Endothelial cell of umbilical vein (primary cell): Measurements from ENCODE around the gene GORASP2. TPM values are rescaled to one million over a fixed set of nuclear protein-coding genes. Genes with fewer than 3 reads are reported as not detected.

ENCODE experiments used
- BruUV-seq: library from RNA; stranded (reverse); fragments of 400-500 nt; replicated peaks from 2 replicates; lab custom pipeline; 2021; lab: Mats Ljungman, UMichigan
- CTCF ChIA-PET: fragments of 300-600, 350-600 bp; sonication (Branson Sonifier 250); formaldehyde crosslinking; loops from one replicate; lab custom pipeline; 2021; ENCODE audit warnings: antibody characterized with exemption, inconsistent platforms; lab: Charles Lee
- POLR2A ChIA-PET: fragments of 300-600, 350-600 bp; sonication (Branson Sonifier 250); formaldehyde crosslinking; loops from one replicate; lab custom pipeline; 2021; ENCODE audit warnings: antibody characterized with exemption, inconsistent platforms; lab: Charles Lee
- DNase-seq: peaks from one replicate; pipeline ENCODE4 v3.0.0-alpha.2; 2011; ENCODE audit warnings: low read depth, low spot score
- FAIRE-seq: peaks from 2 replicates; lab custom pipeline; 2011; peaks lifted over from hg19 to GRCh38; lab: Jason Lieb, UNC
- H2AFZ ChIP-seq: 2 replicates; pipeline ENCODE4 v1.6.0; 2012; ENCODE audit warnings: low read depth, low read length, control low read depth, inconsistent platforms
- H3K27ac ChIP-seq: 2 replicates; pipeline ENCODE4 v1.5.1; 2011; ENCODE audit warnings: low read depth, mild to moderate bottlenecking, control low read depth, low read length, moderate library complexity; ENCODE audit not compliant: insufficient read depth
- H3K27me3 ChIP-seq, 2 experiments: 2 replicates each; pipeline versions ENCODE4 v1.6.0 to v1.6.1; 2011; ENCODE audit warnings: low read length in 2 of 2, mixed read lengths in 1 of 2; ENCODE audit not compliant: control insufficient read depth in 2 of 2, insufficient read depth in 2 of 2
- H3K36me3 ChIP-seq, 2 experiments: 2 replicates in 1 of 2; 3 replicates in 1 of 2; pipeline ENCODE4 v1.5.1; 2011; ENCODE audit warnings: low read length in 2 of 2, mild to moderate bottlenecking in 1 of 2, moderate library complexity in 1 of 2; ENCODE audit not compliant: control insufficient read depth in 2 of 2, insufficient read depth in 2 of 2; ENCODE audit errors: extremely low read depth in 1 of 2
- H3K4me1 ChIP-seq: 3 replicates; pipeline ENCODE4 v1.5.1; 2011; ENCODE audit warnings: mild to moderate bottlenecking, low read length; ENCODE audit not compliant: control insufficient read depth, insufficient read depth; ENCODE audit errors: extremely low read depth
- H3K4me2 ChIP-seq: 2 replicates; pipeline ENCODE4 v1.6.1; 2011; ENCODE audit warnings: low read length, control low read depth, mixed read lengths; ENCODE audit not compliant: insufficient read depth
- H3K4me3 ChIP-seq, 3 experiments: fragments of 200-600 bp in 1 of 3; sonication (generic), shearing (Covaris generic) in 1 of 3; replicated peaks in 1 of 3; 2 replicates each; pipeline ENCODE4 v1.5.1; 2011 to 2016; ENCODE audit warnings: control low read depth in 3 of 3, low read length in 3 of 3, mild to moderate bottlenecking in 2 of 3, inconsistent platforms in 1 of 3, low read depth in 1 of 3, moderate library complexity in 1 of 3; ENCODE audit not compliant: insufficient read depth in 1 of 3
- H3K79me2 ChIP-seq: 2 replicates; pipeline ENCODE4 v1.6.0; 2012; ENCODE audit warnings: low read length, inconsistent platforms; ENCODE audit not compliant: control insufficient read depth, insufficient read depth
- H3K9ac ChIP-seq: replicated peaks from 2 replicates; pipeline ENCODE3; 2011; ENCODE audit warnings: low read length, control low read depth; ENCODE audit not compliant: insufficient read depth; ENCODE audit errors: extremely low read depth
- H3K9me1 ChIP-seq: replicated peaks from 3 replicates; pipeline ENCODE4 v1.6.0; 2011; ENCODE audit warnings: mild to moderate bottlenecking, low read length; ENCODE audit not compliant: control insufficient read depth, insufficient read depth; ENCODE audit errors: extremely low read depth
- H3K9me3 ChIP-seq: replicated peaks from 2 replicates; pipeline ENCODE4 v1.5.1; 2012; ENCODE audit warnings: low read length, inconsistent platforms; ENCODE audit not compliant: control insufficient read depth, insufficient read depth
- H4K20me1 ChIP-seq: replicated peaks from 2 replicates; pipeline ENCODE3; 2011; ENCODE audit warnings: mild to moderate bottlenecking, low read length; ENCODE audit not compliant: control insufficient read depth, insufficient read depth; ENCODE audit errors: extremely low read depth
- CTCF ChIP-seq, 2 donors: IDR thresholded peaks; 1 replicate in 1 of 2; 2 replicates in 1 of 2; pipeline ENCODE4 v1.5.1; 2011; ENCODE audit warnings: low read length in 2 of 2, mild to moderate bottlenecking in 2 of 2, moderate library complexity in 2 of 2, control low read depth in 1 of 2, inconsistent platforms in 1 of 2, low read depth in 1 of 2; ENCODE audit not compliant: insufficient read depth in 1 of 2; ENCODE audit errors: extremely low read depth in 1 of 2
- EZH2 ChIP-seq: IDR thresholded peaks from 2 replicates; pipeline ENCODE4 v1.6.1; 2012; ENCODE audit warnings: borderline replicate concordance, low read depth, mild to moderate bottlenecking, moderate library complexity, low read length, inconsistent platforms; ENCODE audit not compliant: severe bottlenecking
- FOS ChIP-seq: IDR thresholded peaks from 2 replicates; pipeline ENCODE4 v1.6.1; 2011; ENCODE audit warnings: mild to moderate bottlenecking, low read length, moderate library complexity, borderline replicate concordance; ENCODE audit not compliant: insufficient read depth
- GATA2 ChIP-seq: IDR thresholded peaks from 2 replicates; pipeline ENCODE4 v1.7.0; 2011; ENCODE audit warnings: low read depth, mild to moderate bottlenecking, moderate library complexity, mixed read lengths, low read length; ENCODE audit not compliant: insufficient read length, insufficient read depth
- JUN ChIP-seq: IDR thresholded peaks from 2 replicates; pipeline ENCODE4 v1.6.1; 2011; ENCODE audit warnings: borderline replicate concordance, low read depth; ENCODE audit not compliant: insufficient read length, insufficient read depth
- MAX ChIP-seq: IDR thresholded peaks from 2 replicates; pipeline ENCODE4 v1.6.1; 2011; ENCODE audit not compliant: insufficient read depth, insufficient read length
- MYC ChIP-seq: IDR thresholded peaks from one replicate; pipeline ENCODE4 v1.6.1; 2011; ENCODE audit warnings: mild to moderate bottlenecking, low read depth, low read length
- POLR2A ChIP-seq: IDR thresholded peaks from 2 replicates; pipeline ENCODE4 v1.6.1; 2012; ENCODE audit warnings: low read depth, mild to moderate bottlenecking, control low read depth, low read length
- POLR2AphosphoS5 ChIP-seq: IDR thresholded peaks from 2 replicates; pipeline ENCODE4 v1.6.1; 2012; ENCODE audit warnings: low read depth, mild to moderate bottlenecking, control low read depth, low read length, moderate library complexity; ENCODE audit not compliant: insufficient read depth
- dilution Hi-C: fragments of 300-500 bp; cut with MboI; formaldehyde crosslinking; loops from one replicate; pipeline ENCODE4 v1.15.0; 2019; ENCODE audit warnings: low sequenced_read_pairs; ENCODE audit not compliant: extremely low pct_ligation_motif_present
- intact Hi-C: fragments of 100-400 bp; cut with micrococcal nuclease; formaldehyde crosslinking; loops from one replicate; pipeline ENCODE4 v1.10.0; 2022
- polyA plus RNA-seq, 4 experiments: library from polyadenylated mRNA; depleted of rRNA in 3 of 4; stranded (reverse) in 3 of 4; unstranded in 1 of 4; fragments of >200 nt; gene quantifications; 2 replicates each; pipeline versions ENCODE4 v1.2.1 to v1.2.3, GENCODE V29; 2011 to 2012; ENCODE audit warnings: missing spikeins in 1 of 4
- total RNA-seq: library from RNA; stranded (reverse); gene quantifications from 2 replicates; pipeline ENCODE4 v1.2.3, GENCODE V29; 2021

GORASP2 gene
- total and polyA plus RNA-seq, 2 donors (not counting 3 experiments of a cell fraction or from before 2014, with no cell fraction given), result 104 to 245 TPM

GRCh38 chr2:170883683-170884082 lies 45.4 kb upstream of the GORASP2 start:
- no peak for FAIRE-seq
- dilution Hi-C loops (no loop called here), intact Hi-C loops (no loop called here)
- DNase-seq, result no peak
- H3K4me1 ChIP-seq, result no peaks in the 10 kb centered on the region
- no peaks in the 10 kb centered on the region for H3K9me1 ChIP-seq
- H4K20me1 ChIP-seq, result no peaks in the 10 kb centered on the region
- CTCF ChIA-PET, result interaction anchor here (0.7 to 1.7 kb wide), 2 partner anchors 10 to 16 kb away, joined by 3 read pairs; no protein-coding TSS in a partner anchor
- no peaks in the 10 kb centered on the region for H3K79me2 ChIP-seq
- no peaks in the 10 kb centered on the region for H3K9me3 ChIP-seq
- H3K4me2 ChIP-seq, result no peak overlapping the region
- H3K27ac ChIP-seq, result no peak overlapping the region
- H3K4me3 ChIP-seq, result no peak overlapping the region
- POLR2A ChIA-PET, result no interaction called here
- no peak overlapping the region for H2AFZ ChIP-seq
- no peaks in the 10 kb centered on the region for H3K36me3 ChIP-seq
- BruUV-seq, result no TSS peak
- H3K9ac ChIP-seq, result no peak overlapping the region
- TF ChIP-seq FOS (no peak), MYC (no peak), EZH2 (no peak), POLR2A (no peak), GATA2 (no peak), CTCF (IDR thresholded peaks at IDR 0.05; ENCODE audit: extremely low read depth in 1 of 2, insufficient read depth in 1 of 2, low read depth in 1 of 2, low read length in 2 of 2) (no peak), POLR2AphosphoS5 (no peak), MAX (no peak), JUN (no peak)
- peaks cover 1 to 10% of the 10 kb centered on the region in 2 experiments for H3K27me3 ChIP-seq
